MG63 (cell line): ENCODE results near the gene E2F8. TPM values are rescaled to one million over a fixed set of nuclear protein-coding genes. Genes with fewer than 3 reads are reported as not detected.
"Not testable (repeated sequence)": the region's sequence is repeated elsewhere in the genome, so short reads cannot be mapped to it uniquely, and the experiment has no call there.

ENCODE experiments used
- DNase-seq: peaks from one replicate; pipeline ENCODE4 v3.0.0-alpha.2; 2020
- H3K27me3 ChIP-seq: fragments of 250-450 bp; sonication (Bioruptor Pico); 2 replicates; pipeline ENCODE4 v1.5.1; 2020; ENCODE audit warnings: mild to moderate bottlenecking, moderate library complexity
- H3K36me3 ChIP-seq: fragments of 250-450 bp; sonication (Bioruptor Pico); 2 replicates; pipeline ENCODE4 v1.5.1; 2020; ENCODE audit warnings: mild to moderate bottlenecking, moderate library complexity
- H3K4me3 ChIP-seq: fragments of 250-450 bp; sonication (Bioruptor Pico); 2 replicates; pipeline ENCODE4 v1.5.1; 2020; ENCODE audit warnings: mild to moderate bottlenecking, moderate library complexity
- H3K9me3 ChIP-seq: fragments of 250-450 bp; sonication (Bioruptor Pico); 2 replicates; pipeline ENCODE4 v1.5.1; 2020; ENCODE audit warnings: mild to moderate bottlenecking, moderate library complexity
- total RNA-seq: library from RNA; depleted of rRNA; stranded (reverse); fragments of >200 nt; shearing (Covaris generic); gene quantifications from 2 replicates; pipeline ENCODE4 v1.2.3, GENCODE V29; 2014; ENCODE audit warnings: low replicate concordance; rRNA removed

The E2F8 gene, protein sequence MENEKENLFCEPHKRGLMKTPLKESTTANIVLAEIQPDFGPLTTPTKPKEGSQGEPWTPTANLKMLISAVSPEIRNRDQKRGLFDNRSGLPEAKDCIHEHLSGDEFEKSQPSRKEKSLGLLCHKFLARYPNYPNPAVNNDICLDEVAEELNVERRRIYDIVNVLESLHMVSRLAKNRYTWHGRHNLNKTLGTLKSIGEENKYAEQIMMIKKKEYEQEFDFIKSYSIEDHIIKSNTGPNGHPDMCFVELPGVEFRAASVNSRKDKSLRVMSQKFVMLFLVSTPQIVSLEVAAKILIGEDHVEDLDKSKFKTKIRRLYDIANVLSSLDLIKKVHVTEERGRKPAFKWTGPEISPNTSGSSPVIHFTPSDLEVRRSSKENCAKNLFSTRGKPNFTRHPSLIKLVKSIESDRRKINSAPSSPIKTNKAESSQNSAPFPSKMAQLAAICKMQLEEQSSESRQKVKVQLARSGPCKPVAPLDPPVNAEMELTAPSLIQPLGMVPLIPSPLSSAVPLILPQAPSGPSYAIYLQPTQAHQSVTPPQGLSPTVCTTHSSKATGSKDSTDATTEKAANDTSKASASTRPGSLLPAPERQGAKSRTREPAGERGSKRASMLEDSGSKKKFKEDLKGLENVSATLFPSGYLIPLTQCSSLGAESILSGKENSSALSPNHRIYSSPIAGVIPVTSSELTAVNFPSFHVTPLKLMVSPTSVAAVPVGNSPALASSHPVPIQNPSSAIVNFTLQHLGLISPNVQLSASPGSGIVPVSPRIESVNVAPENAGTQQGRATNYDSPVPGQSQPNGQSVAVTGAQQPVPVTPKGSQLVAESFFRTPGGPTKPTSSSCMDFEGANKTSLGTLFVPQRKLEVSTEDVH
- total RNA-seq: 1.9 TPM in 2 replicates

DNA sequence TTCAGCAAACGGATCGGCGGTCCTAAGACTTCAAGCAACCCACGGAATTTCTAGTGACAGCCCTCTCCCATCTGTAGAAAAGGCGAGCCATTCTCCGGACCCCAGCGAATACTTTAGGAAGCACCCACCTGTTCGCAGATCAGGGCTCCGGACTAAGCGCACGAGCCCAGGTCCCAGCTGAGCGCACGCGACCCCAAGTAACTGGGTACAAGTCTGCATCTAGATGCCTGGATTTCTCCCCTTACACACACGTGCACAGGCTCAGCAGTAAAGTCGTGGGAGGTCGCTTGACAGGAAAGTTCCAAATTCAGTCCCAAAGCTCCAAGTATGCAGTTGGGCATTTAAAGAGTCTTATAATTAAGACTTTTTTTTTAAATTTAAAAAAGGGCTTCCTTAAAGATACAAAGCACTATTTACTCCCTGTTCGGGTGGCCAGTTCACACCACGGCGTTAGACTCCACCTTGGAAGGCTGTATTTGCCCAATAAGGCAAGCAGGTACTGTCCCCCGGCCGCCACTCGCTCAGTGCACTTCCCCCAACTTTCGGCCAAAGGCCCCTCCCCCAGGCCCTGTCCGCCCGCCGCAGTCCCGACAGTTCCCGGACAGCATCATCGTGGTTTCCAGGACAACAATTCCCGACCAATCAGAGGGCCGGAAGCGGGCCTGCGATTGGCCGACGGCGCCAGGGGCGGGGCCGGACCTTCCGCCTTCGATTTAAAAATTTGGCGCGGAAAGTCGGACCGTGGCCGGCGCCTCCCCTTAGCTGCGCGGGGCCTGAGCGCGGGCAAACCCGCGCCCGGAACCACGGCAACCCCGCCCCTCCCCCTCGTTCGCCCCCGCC, at the start of gene E2F8:
Gene E2F8, minus strand, starts transcription at position 526 of the 840 bp plus-strand sequence. CDS start 824 bp downstream, outside the sequence.
- Histone ChIP-seq H3K4me3 (peak within 1 kb of the TSS; percentile 82), H3K9me3 (no peaks in the 10 kb centered on the region), H3K36me3 (peaks cover 17% of the 10 kb centered on the region), H3K27me3 (no peaks in the 10 kb centered on the region)
- peak; percentile 93 for DNase-seq

DNA sequence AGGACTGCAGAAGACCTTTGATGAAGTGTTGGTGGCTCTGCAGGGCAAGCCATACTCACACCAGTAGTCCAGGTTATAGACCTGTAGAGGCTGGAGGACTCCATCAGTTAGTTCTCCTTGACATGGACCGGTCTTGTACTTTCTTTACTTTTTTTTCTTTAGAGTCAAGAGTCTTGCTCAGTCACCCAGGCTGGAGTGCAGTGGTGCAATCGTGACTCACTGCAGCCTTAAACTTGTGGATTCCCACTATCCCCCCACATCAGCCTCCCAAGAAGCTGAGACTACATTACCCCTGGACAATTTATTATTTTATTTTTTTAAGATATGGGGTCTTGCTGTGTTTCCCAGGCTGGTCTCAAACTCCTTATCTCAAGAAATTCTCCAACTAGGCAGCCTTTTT, 49.6 kb upstream of the E2F8 start:
- H3K27me3 ChIP-seq: no peaks in the 10 kb centered on the region; the same call in 1 of the 2 replicates
- H3K9me3 ChIP-seq: no peaks in the 10 kb centered on the region
- no peaks in the 10 kb centered on the region for H3K36me3 ChIP-seq
- DNase-seq: no peak
- H3K4me3 ChIP-seq: no peak overlapping the region

DNA sequence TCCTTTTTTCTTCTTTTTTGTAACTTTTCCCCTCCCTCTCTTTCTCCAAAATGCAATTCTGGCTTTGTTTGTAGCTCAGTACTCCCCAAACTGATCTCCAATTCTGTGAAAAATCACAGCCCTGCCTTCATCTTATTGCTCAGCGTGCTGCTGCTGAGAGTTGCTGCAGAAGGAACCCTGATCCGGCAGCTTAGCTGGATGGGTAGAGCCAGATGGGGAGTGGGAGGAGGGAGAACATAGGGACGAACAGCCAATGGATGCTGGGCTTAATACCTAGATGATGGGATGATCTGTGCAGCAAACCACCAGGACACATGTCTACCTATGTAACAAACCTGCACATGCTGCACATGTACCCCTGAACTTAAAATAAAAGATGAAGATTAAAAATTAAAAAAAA, 47.5 kb upstream of the E2F8 start:
- DNase-seq: no peak
- no peaks in the 10 kb centered on the region for H3K36me3 ChIP-seq
- no peak overlapping the region for H3K4me3 ChIP-seq
- no peaks in the 10 kb centered on the region for H3K9me3 ChIP-seq
- H3K27me3 ChIP-seq: no peaks in the 10 kb centered on the region

DNA sequence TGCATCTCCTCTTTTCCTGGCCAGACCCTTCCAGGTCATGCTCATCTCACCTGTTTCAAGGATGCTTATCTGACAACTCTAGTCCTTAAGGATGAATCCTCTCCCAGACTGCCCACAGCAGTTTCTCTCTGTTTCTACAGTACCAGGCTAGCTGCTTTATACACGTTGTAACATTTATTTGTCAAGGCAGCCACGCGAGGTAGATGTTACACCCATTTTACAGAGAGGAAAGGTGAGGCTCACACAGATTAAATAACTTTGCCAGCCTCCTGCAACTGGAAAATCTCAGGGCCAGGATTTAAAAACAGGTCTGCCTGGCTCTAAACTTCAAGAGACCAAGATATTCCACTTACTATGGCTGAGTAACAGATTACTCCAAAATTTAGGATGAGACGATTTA, 45.7 kb upstream of the E2F8 start:
- H3K36me3 ChIP-seq: no peaks in the 10 kb centered on the region
- H3K27me3 ChIP-seq: no peaks in the 10 kb centered on the region
- H3K4me3 ChIP-seq: no peak overlapping the region
- no peaks in the 10 kb centered on the region for H3K9me3 ChIP-seq
- DNase-seq: no peak

DNA sequence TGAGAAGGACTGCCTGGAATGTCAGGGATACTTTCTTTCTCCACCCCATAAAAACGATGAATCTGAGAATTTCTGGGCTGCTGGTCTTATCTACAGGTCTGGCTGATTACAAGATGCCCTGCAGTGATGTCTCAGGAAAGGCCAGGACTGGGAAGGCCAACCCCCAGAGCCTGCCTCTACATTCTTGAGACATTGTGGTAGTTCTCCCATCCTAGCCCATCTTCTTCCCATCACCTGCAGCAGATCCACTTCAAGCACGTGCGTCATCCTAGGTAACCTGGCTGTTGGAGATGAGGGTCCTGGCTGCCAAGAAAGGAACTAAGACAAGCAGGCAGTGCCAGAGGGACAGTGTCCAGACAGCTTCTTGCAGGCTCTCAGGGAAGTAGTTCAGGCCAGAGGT, 44.1 kb upstream of the E2F8 start:
- Histone ChIP-seq H3K36me3 (no peaks in the 10 kb centered on the region), H3K27me3 (no peaks in the 10 kb centered on the region), H3K4me3 (no peak overlapping the region), H3K9me3 (no peaks in the 10 kb centered on the region)
- DNase-seq: no peak

DNA sequence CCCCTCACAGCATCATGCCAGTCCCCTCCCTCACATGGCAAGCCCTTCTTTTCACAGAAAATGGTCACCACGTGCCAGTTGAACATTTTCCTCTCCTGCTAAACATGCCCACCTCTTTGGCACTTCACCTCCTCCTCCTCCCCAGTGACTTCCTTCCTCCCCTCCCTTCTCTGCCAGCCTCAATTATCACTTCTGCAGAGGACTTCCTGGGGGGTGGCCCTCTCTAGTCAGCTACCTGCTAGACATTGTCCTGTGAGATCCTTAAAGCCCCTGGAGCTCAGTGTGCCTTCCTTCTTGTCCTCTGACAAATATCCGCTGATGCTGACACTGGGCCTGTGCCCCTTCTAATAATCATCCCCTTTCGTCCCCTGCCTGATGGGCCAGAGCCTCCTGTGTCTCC, 43.2 kb upstream of the E2F8 start:
- Histone ChIP-seq H3K27me3 (no peaks in the 10 kb centered on the region), H3K4me3 (no peak overlapping the region), H3K36me3 (no peaks in the 10 kb centered on the region), H3K9me3 (no peaks in the 10 kb centered on the region)
- no peak for DNase-seq

DNA sequence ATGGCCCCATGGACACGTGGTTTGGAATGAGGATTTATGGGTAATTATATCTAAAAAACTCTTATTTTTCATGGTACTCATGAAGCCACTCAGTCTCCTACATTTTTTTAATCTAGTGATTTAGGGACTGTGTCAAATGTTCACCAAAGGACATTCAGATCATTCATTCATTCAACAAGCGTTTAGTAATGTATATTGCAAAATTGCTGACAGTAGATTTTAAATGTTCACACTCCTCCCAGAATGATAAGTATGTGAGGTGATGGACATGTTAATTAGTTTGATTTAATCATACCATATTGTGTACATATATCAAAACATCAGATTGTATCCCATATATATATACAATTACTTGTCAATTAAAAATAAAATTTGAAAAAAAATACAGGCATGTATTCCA, 40.8 kb upstream of the E2F8 start:
- no peaks in the 10 kb centered on the region for H3K36me3 ChIP-seq
- no peak overlapping the region for H3K4me3 ChIP-seq
- no peaks in the 10 kb centered on the region for H3K9me3 ChIP-seq
- no peak for DNase-seq
- H3K27me3 ChIP-seq: no peaks in the 10 kb centered on the region

- no peak for DNase-seq
- H3K9me3 ChIP-seq: no peaks in the 10 kb centered on the region
- no peak overlapping the region for H3K4me3 ChIP-seq
- H3K27me3 ChIP-seq: no peaks in the 10 kb centered on the region
- no peaks in the 10 kb centered on the region for H3K36me3 ChIP-seq
These were observed 40.3 kb upstream of the E2F8 start for GRCh38 chr11:19281041-19281440.

GRCh38 chr11:19279451-19279850, 38.7 kb upstream of the E2F8 start:
- Histone ChIP-seq H3K4me3 (no peak overlapping the region), H3K9me3 (no peaks in the 10 kb centered on the region), H3K27me3 (no peaks in the 10 kb centered on the region), H3K36me3 (no peaks in the 10 kb centered on the region)
- no peak for DNase-seq

DNA sequence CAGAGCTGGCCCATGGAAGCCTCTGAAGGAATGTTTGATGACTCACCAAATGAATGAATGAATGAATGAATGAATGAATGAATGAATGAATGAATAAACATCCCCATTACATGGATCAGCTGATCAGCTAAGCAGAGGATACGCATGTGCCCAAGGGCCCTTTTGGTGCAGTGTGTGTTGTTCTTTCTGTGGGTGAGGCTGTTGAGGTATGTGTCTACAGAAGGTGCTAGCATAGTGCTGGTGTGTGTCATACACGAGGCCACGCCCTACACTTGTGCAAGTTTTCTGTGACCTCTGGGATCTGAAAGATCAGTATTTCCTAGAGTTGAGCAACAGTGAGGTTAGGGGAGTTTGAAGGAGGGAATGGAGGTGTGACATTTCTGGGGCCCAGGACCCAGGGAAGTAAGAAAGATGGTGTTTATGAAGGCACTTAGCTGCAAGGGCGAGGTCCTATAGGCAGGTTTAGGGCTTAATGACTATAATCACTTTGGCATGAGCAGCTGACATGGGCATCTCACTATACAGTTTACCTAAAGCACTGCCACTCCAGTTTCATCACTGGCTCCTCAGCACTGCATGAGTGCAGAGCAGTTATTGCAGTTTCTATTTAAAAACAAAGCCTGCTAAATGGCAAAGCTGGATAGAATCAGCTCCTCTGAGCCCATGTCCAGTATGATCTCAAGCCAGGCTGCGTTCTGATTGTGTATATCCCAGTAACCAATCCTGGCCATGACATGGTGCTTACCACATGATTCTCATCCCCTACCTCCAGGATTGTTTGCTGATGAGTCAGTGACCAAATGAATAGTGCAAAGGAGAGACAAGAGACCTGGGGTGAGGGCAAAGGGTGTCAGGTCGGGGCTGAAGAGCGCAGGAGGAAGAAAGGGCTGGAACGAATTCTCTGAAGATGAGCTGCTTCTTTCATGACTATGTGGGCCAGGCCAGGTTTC, 36.4 kb upstream of the E2F8 start:
- Histone ChIP-seq H3K36me3 (no peaks in the 10 kb centered on the region), H3K4me3 (no peak overlapping the region), H3K9me3 (no peaks in the 10 kb centered on the region), H3K27me3 (no peaks in the 10 kb centered on the region)
- DNase-seq: no peak

- H3K4me3 ChIP-seq: no peak overlapping the region
- no peaks in the 10 kb centered on the region for H3K9me3 ChIP-seq
- no peaks in the 10 kb centered on the region for H3K27me3 ChIP-seq
- no peaks in the 10 kb centered on the region for H3K36me3 ChIP-seq
- peak; percentile 5 for DNase-seq
These were observed 34.8 kb upstream of the E2F8 start for GRCh38 chr11:19275496-19275895.

- not testable (repeated sequence) for H3K27me3 ChIP-seq, H3K4me3 ChIP-seq, H3K36me3 ChIP-seq, H3K9me3 ChIP-seq, DNase-seq
These were observed 32.5 kb upstream of the E2F8 start for GRCh38 chr11:19273219-19273618.

- no peaks in the 10 kb centered on the region for H3K9me3 ChIP-seq
- no peak for DNase-seq
- no peaks in the 10 kb centered on the region for H3K36me3 ChIP-seq
- no peak overlapping the region for H3K4me3 ChIP-seq
- H3K27me3 ChIP-seq: no peaks in the 10 kb centered on the region
These were observed 28.2 kb upstream of the E2F8 start for GRCh38 chr11:19268909-19269308.

GRCh38 chr11:19267567-19267966, 26.8 kb upstream of the E2F8 start:
- Histone ChIP-seq H3K4me3 (no peak overlapping the region), H3K36me3 (no peaks in the 10 kb centered on the region), H3K27me3 (no peaks in the 10 kb centered on the region)

GRCh38 chr11:19263333-19263732, 22.6 kb upstream of the E2F8 start:
- H3K4me3 ChIP-seq: no peak overlapping the region
- no peaks in the 10 kb centered on the region for H3K9me3 ChIP-seq
- no peaks in the 10 kb centered on the region for H3K27me3 ChIP-seq
- no peak for DNase-seq
- H3K36me3 ChIP-seq: no peaks in the 10 kb centered on the region

More at GRCh38 chr11:19267567-19267966, 26.8 kb upstream of the E2F8 start:
- H3K9me3 ChIP-seq: no peaks in the 10 kb centered on the region
- DNase-seq: no peak
